ENCODE measurements around the gene CHN1.

DNA sequence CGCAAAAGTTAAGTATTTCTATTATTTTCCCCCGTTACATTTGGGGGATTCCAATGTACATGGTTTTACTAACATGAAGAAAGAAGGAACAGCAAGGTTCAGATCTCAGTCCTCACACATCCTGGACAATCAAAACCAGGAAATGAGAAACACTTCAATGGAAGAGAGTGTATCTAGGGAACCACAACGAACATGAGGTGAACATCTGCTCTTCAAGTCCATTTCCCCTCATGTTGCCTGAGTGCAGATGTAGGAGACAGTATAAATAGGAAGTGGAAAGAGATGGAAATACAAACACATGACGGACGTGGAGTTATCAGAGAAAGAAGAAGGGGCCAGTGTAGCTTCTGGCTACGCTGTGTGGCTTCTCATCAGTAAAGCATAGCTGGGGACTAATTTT, 52.6 kb downstream of the CHN1 start:
- no peak for TF ChIP-seq CTCF (IDR thresholded peaks at IDR 0.05)
- no peak for TF ChIP-seq EZH2 (IDR thresholded peaks at IDR 0.05)
- no peak for TF ChIP-seq EZH2phosphoT487 (IDR thresholded peaks at IDR 0.05)

All from neural progenitor cell (in vitro differentiated cells).